Neuronal stem cell (in vitro differentiated cells): ENCODE data around the gene STAT5B.

Experiments
- DNase-seq: peaks from one replicate; pipeline ENCODE4 v3.0.0-alpha.2; 2013; ENCODE audit warnings: low spot score
- H2AFZ ChIP-seq: one replicate; pipeline ENCODE4 v1.6.1; 2013; ENCODE audit warnings: mild to moderate bottlenecking, low read length, inconsistent platforms
- H2AK5ac ChIP-seq: 2 replicates; pipeline ENCODE4 v1.6.1; 2013; ENCODE audit warnings: low read depth, mild to moderate bottlenecking, inconsistent platforms, low read length, moderate library complexity, mixed read lengths
- H2BK120ac ChIP-seq: 2 replicates; pipeline ENCODE4 v1.6.1; 2013; ENCODE audit warnings: low read depth, mild to moderate bottlenecking, inconsistent platforms, low read length, moderate library complexity, mixed read lengths
- H2BK12ac ChIP-seq: one replicate; pipeline ENCODE4 v1.6.1; 2013; ENCODE audit warnings: low read length, inconsistent platforms
- H2BK15ac ChIP-seq: 2 replicates; pipeline ENCODE4 v1.6.1; 2013; ENCODE audit warnings: mild to moderate bottlenecking, low read length, inconsistent platforms, mixed read lengths
- H2BK5ac ChIP-seq: one replicate; pipeline ENCODE4 v1.6.1; 2013; ENCODE audit warnings: inconsistent platforms, mild to moderate bottlenecking, low read length, moderate library complexity
- H3K14ac ChIP-seq: one replicate; pipeline ENCODE4 v1.6.1; 2013; ENCODE audit warnings: low read length, inconsistent platforms
- H3K18ac ChIP-seq: 2 replicates; pipeline ENCODE4 v1.6.1; 2013; ENCODE audit warnings: low read length, inconsistent platforms
- H3K23ac ChIP-seq: 2 replicates; pipeline ENCODE4 v1.6.1; 2013; ENCODE audit warnings: low read depth, mild to moderate bottlenecking, mixed read lengths, low read length, inconsistent platforms; ENCODE audit not compliant: poor library complexity
- H3K27ac ChIP-seq: replicated peaks from 3 replicates; pipeline ENCODE4 v1.5.1; 2013; ENCODE audit warnings: low read length, inconsistent platforms
- H3K27me3 ChIP-seq, 3 experiments: 2 replicates each; pipeline ENCODE4 v1.6.1; 2013; ENCODE audit warnings: low read length in 3 of 3, mild to moderate bottlenecking in 2 of 3, inconsistent platforms in 1 of 3, low read depth in 1 of 3, mixed read lengths in 1 of 3, moderate library complexity in 1 of 3; ENCODE audit not compliant: control insufficient read depth in 3 of 3, insufficient read depth in 3 of 3
- H3K36me3 ChIP-seq, 2 donors: replicated peaks in 1 of 2; 2 replicates each; pipeline ENCODE4 v1.6.1; 2013; ENCODE audit warnings: low read length in 2 of 2; ENCODE audit not compliant: control insufficient read depth in 2 of 2, insufficient read depth in 2 of 2
- H3K4ac ChIP-seq: 2 replicates; pipeline ENCODE4 v1.6.1; 2013; ENCODE audit warnings: inconsistent platforms, mild to moderate bottlenecking, low read length, moderate library complexity
- H3K4me1 ChIP-seq, 2 donors: 1 replicate in 1 of 2; 2 replicates in 1 of 2; pipeline ENCODE4 v1.6.1; 2013; ENCODE audit warnings: low read length in 2 of 2, low read depth in 1 of 2; ENCODE audit not compliant: control insufficient read depth in 2 of 2, insufficient read depth in 1 of 2
- H3K4me2 ChIP-seq: one replicate; pipeline ENCODE4 v1.6.1; 2013; ENCODE audit warnings: mild to moderate bottlenecking, low read length, inconsistent platforms; ENCODE audit not compliant: insufficient read depth, poor library complexity, severe bottlenecking
- H3K4me3 ChIP-seq, 2 donors: 2 replicates each; pipeline ENCODE4 v1.5.1; 2013; ENCODE audit warnings: low read length in 2 of 2, mild to moderate bottlenecking in 2 of 2, inconsistent platforms in 1 of 2, moderate library complexity in 1 of 2
- H3K79me1 ChIP-seq: one replicate; pipeline ENCODE4 v1.6.1; 2013; ENCODE audit warnings: low read depth, mild to moderate bottlenecking, inconsistent platforms, low read length, moderate library complexity
- H3K9ac ChIP-seq: one replicate; pipeline ENCODE4 v1.6.1; 2013; ENCODE audit warnings: mild to moderate bottlenecking, low read depth, low read length, inconsistent platforms; ENCODE audit not compliant: poor library complexity
- H3K9me3 ChIP-seq, 2 donors: replicated peaks in 1 of 2; 2 replicates each; pipeline versions ENCODE3 to v1.6.1; 2013; ENCODE audit warnings: low read length in 2 of 2, mild to moderate bottlenecking in 2 of 2, inconsistent platforms in 1 of 2, low read depth in 1 of 2, mixed read lengths in 1 of 2, moderate library complexity in 1 of 2; ENCODE audit not compliant: control insufficient read depth in 2 of 2, insufficient read depth in 1 of 2
- H4K8ac ChIP-seq: one replicate; pipeline ENCODE4 v1.6.1; 2013; ENCODE audit warnings: low read depth, mild to moderate bottlenecking, inconsistent platforms, low read length, moderate library complexity
- H4K91ac ChIP-seq: one replicate; pipeline ENCODE4 v1.6.1; 2013; ENCODE audit warnings: low read length, low read depth, mild to moderate bottlenecking, inconsistent platforms; ENCODE audit not compliant: poor library complexity
- WGBS, 2 donors: extraction: QIAGEN DNeasy Blood & Tissue Kit; methylation state at CpG; one replicate each; pipeline ENCODE4 v1.1.7; 2013; ENCODE audit warnings: missing lambda C conversion rate in 2 of 2, mixed read lengths in 1 of 2; ENCODE audit not compliant: insufficient read length in 2 of 2, insufficient replicate concordance in 1 of 2; ENCODE audit errors: extremely low coverage in 2 of 2; 5-methylcytosine and 5-hydroxymethylcytosine counted together

The STAT5B gene

DNA sequence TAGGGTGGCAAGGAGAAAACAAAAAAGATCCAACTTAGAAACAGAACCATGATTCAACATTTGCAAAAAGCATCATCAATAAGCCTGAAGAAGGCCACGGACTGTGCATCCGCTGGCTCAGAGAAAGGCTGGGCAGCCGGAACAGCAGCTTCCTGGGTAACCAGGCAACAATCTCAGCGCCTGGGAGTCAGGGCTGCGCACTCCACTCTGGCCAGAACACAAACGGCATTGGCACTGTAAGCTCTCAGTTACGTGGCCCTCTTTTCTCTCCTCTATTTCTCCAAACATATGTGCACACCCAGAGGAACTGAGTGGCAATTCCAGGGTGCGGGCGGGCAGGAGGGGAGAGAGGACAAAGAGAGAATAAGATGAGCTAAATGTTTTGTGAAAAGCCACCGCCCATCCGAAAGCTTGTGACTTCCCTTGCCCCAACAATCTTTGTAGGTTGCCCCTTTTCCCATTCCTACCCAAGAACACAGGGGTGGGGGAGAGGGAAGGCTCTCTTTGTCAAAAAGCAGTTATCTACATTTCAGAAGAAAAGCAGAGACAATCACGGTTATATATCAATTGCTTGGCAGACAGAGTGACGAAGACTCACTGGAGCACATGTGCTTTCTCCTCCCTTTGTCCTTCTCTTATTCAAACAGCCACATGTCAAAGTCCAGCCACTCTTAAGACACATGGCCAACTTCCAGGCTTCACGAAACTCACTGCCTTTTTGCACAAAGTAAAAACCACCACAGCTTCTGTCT lies 75.3 kb downstream of the STAT5B start:
- Histone ChIP-seq H2AK5ac (no peak overlapping the region), H3K14ac (no peak overlapping the region), H3K36me3 (peaks cover 28 to 71% of the 10 kb centered on the region in 2 donors), H3K4ac (no peak overlapping the region), H3K18ac (no peak overlapping the region), H4K91ac (no peak overlapping the region), H2BK5ac (no peak overlapping the region), H3K23ac (peak overlapping the region; percentile 81), H3K9me3 (no peaks in the 10 kb centered on the region), H3K27ac (no peak overlapping the region), H3K4me2 (no peak overlapping the region), H2BK15ac (no peak overlapping the region), H3K79me1 (no peaks in the 10 kb centered on the region), H3K4me3 (peak overlapping the region in 1 of 2 donors; percentile 15), H3K9ac (no peak overlapping the region), H2AFZ (no peak overlapping the region), H3K4me1 (no peaks in the 10 kb centered on the region), H2BK12ac (no peak overlapping the region), H2BK120ac (no peak overlapping the region), H4K8ac (no peak overlapping the region), H3K27me3 (no peaks in the 10 kb centered on the region)
- no CpG with 5 or more reads among the region's 14 CpGs for WGBS, 2 donors
- DNase-seq: no peak

- Histone ChIP-seq H3K4ac (no peak overlapping the region), H2BK12ac (no peak overlapping the region), H3K18ac (no peak overlapping the region), H3K23ac (no peak overlapping the region), H2AFZ (no peak overlapping the region), H2AK5ac (no peak overlapping the region), H2BK5ac (no peak overlapping the region), H3K9ac (no peak overlapping the region), H4K8ac (no peak overlapping the region), H3K4me2 (no peak overlapping the region), H3K36me3 (peaks cover 24 to 59% of the 10 kb centered on the region in 2 donors), H2BK15ac (no peak overlapping the region), H3K27ac (no peak overlapping the region), H3K4me1 (peaks cover under 1% of the 10 kb centered on the region in 2 donors), H3K27me3 (no peaks in the 10 kb centered on the region), H3K79me1 (no peaks in the 10 kb centered on the region), H3K14ac (no peak overlapping the region), H4K91ac (no peak overlapping the region), H3K9me3 (no peaks in the 10 kb centered on the region), H2BK120ac (no peak overlapping the region), H3K4me3 (no peak overlapping the region)
- DNase-seq: no peak
- WGBS, 2 donors: no CpG with 5 or more reads among the region's 12 CpGs
Observed at GRCh38 chr17:42199416-42200011, 76.7 kb downstream of the STAT5B start.

- H4K91ac ChIP-seq: no peak overlapping the region
- no peak overlapping the region for H2BK120ac ChIP-seq
- no peak overlapping the region for H3K4me2 ChIP-seq
- H3K27me3 ChIP-seq: no peaks in the 10 kb centered on the region
- no peaks in the 10 kb centered on the region for H3K79me1 ChIP-seq
- H3K36me3 ChIP-seq: peaks cover 21 to 53% of the 10 kb centered on the region in 2 donors
- no peak overlapping the region for H3K18ac ChIP-seq
- H3K4me1 ChIP-seq: peaks cover 2 to 4% of the 10 kb centered on the region in 2 donors
- H2AK5ac ChIP-seq: no peak overlapping the region
- no peak overlapping the region for H4K8ac ChIP-seq
- H2BK5ac ChIP-seq: no peak overlapping the region
- H3K23ac ChIP-seq: no peak overlapping the region
- DNase-seq: no peak
- H2BK12ac ChIP-seq: no peak overlapping the region
- WGBS, 2 donors: no CpG with 5 or more reads among the region's 4 CpGs
- no peak overlapping the region for H3K9ac ChIP-seq
- H2AFZ ChIP-seq: no peak overlapping the region
- H3K27ac ChIP-seq: no peak overlapping the region
- no peak overlapping the region for H3K4me3 ChIP-seq
- no peak overlapping the region for H2BK15ac ChIP-seq
- no peaks in the 10 kb centered on the region for H3K9me3 ChIP-seq
- no peak overlapping the region for H3K14ac ChIP-seq
- no peak overlapping the region for H3K4ac ChIP-seq
Observed at GRCh38 chr17:42198897-42199296, 77.3 kb downstream of the STAT5B start.

DNA sequence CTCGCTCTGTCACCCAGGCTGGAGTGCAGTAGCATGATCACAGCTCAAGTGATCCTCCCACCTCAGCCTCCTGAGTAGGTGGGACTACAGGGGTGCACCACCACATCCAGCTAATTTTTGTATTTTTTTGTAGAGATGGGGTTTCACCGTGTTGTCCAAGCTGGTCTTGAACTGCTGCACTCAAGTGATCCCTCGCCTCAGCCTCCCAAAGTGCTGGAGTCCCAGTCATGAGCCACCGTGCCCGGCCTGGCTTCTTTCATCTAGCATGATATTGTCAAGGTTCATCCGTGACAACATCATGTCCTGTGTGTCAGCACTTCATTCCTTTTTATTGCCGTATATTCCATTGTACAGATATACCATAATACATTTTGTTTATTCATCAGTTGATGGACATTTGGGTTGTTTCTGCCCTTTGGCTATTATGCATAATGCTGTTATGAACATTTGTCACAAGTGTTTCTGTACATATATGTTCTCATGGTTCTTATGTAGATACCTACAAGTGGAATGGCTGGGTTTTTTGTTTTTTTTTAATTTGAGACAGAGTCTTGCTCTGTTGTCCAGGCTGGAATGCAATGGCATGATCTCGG lies 78.5 kb downstream of the STAT5B start:
- Histone ChIP-seq H3K79me1 (no peaks in the 10 kb centered on the region), H3K27me3 (no peaks in the 10 kb centered on the region), H3K9ac (no peak overlapping the region), H3K27ac (no peak overlapping the region), H3K23ac (no peak overlapping the region), H3K4ac (no peak overlapping the region), H2AK5ac (no peak overlapping the region), H2AFZ (no peak overlapping the region), H4K91ac (no peak overlapping the region), H3K36me3 (peaks cover 19 to 42% of the 10 kb centered on the region in 2 donors), H3K9me3 (no peaks in the 10 kb centered on the region), H3K4me3 (no peak overlapping the region), H3K4me2 (no peak overlapping the region), H3K18ac (no peak overlapping the region), H2BK5ac (no peak overlapping the region), H4K8ac (no peak overlapping the region), H2BK12ac (no peak overlapping the region), H2BK120ac (no peak overlapping the region), H3K14ac (no peak overlapping the region), H3K4me1 (peaks cover 2 to 4% of the 10 kb centered on the region in 2 donors), H2BK15ac (no peak overlapping the region)
- DNase-seq: no peak
- no CpG with 5 or more reads among the region's 8 CpGs for WGBS, 2 donors
